Stimulated activated CD8-positive, alpha-beta memory T cell treated with anti-CD3 and anti-CD28 coated beads, Interleukin-12 subunit alpha, Interleukin-12 subunit beta, amount 100 ng/mL, for 24 hours (primary cell): Measurements from ENCODE around the gene ZNF555.
"Not testable (repeated sequence)": the region's sequence is repeated elsewhere in the genome, so short reads cannot be mapped to it uniquely, and the experiment has no call there.

Experiments used
- DNase-seq: peaks from one replicate; pipeline ENCODE4 v3.0.0-alpha.2; 2020; ENCODE audit errors: extremely low read depth

ZNF555 gene

GRCh38 chr19:2807379-2808128, 33.7 kb upstream of the ZNF555 start:
- no peak for DNase-seq

- no peak for DNase-seq
These were observed 32.9 kb upstream of the ZNF555 start for GRCh38 chr19:2808129-2808941.

- no peak for DNase-seq
These were observed 31.7 kb upstream of the ZNF555 start for GRCh38 chr19:2809387-2810140.

GRCh38 chr19:2810141-2811091, 30.9 kb upstream of the ZNF555 start:
- no peak for DNase-seq

- DNase-seq = no peak
These were observed 30.0 kb upstream of the ZNF555 start for GRCh38 chr19:2811221-2811722.

GRCh38 chr19:2811735-2812413, 29.4 kb upstream of the ZNF555 start:
- no peak for DNase-seq

- no peak for DNase-seq
These were observed 28.7 kb upstream of the ZNF555 start for GRCh38 chr19:2812414-2813234.

- no peak for DNase-seq
These were observed 27.8 kb upstream of the ZNF555 start for GRCh38 chr19:2813235-2814160.

GRCh38 chr19:2814426-2814825, 26.8 kb upstream of the ZNF555 start:
- DNase-seq = no peak

- no peak for DNase-seq
These were observed 26.1 kb upstream of the ZNF555 start for GRCh38 chr19:2815191-2815614.

GRCh38 chr19:2815923-2816322, 25.4 kb upstream of the ZNF555 start:
- no peak for DNase-seq

GRCh38 chr19:2816641-2817040, 24.6 kb upstream of the ZNF555 start:
- no peak for DNase-seq

GRCh38 chr19:2817237-2817829, 23.9 kb upstream of the ZNF555 start:
- not testable (repeated sequence) for DNase-seq

GRCh38 chr19:2819540-2820111, 21.6 kb upstream of the ZNF555 start, which contains the start of gene ZNF554:
Gene ZNF554, plus strand, starts transcription at chr19:2819868. Its CDS starts 204 bp downstream, at chr19:2820072.
- DNase-seq = peak; percentile 99

GRCh38 chr19:2820112-2820702, 21.1 kb upstream of the ZNF555 start:
- no peak for DNase-seq

GRCh38 chr19:2822846-2823245, 18.4 kb upstream of the ZNF555 start:
- no peak for DNase-seq

- no peak for DNase-seq
These were observed 17.6 kb upstream of the ZNF555 start for GRCh38 chr19:2823646-2824045.
